Measurements from ENCODE around the gene ELFN1. TPM values are rescaled to one million over a fixed set of nuclear protein-coding genes. Genes with fewer than 3 reads are reported as not detected.

ELFN1 gene
- total and polyA plus RNA-seq, 4 donors: 0.43 to 3.5 (median 3.4) TPM

Other genes starting within 250 kb of the ELFN1 start
- gene MICALL2, start 210.8 kb upstream of the ELFN1 start, total RNA-seq: 10 to 100 TPM; 10.0 to 16.3 TPM
- 1 to 10 TPM; 2.9 to 5.2 TPM for gene MICALL2, start 210.8 kb upstream of the ELFN1 start, polyA plus RNA-seq
- 10 to 100 TPM; 26.8 to 34.6 TPM for gene INTS1, start 165.9 kb upstream of the ELFN1 start, total RNA-seq
- gene INTS1, start 165.9 kb upstream of the ELFN1 start, polyA plus RNA-seq: 10 to 100 TPM; 14.6 to 37.9 TPM
- gene MAFK, start 139.6 kb upstream of the ELFN1 start, total RNA-seq: 1 to 10 TPM; 4.4 to 8.3 TPM
- gene MAFK, start 139.6 kb upstream of the ELFN1 start, polyA plus RNA-seq: 1 to 10 TPM; 1.3 to 9.3 TPM
- 10 to 100 TPM in 1 of 2 donors, 1 to 10 TPM in 1; 1.6 to 11.7 TPM for gene TMEM184A, start 114.1 kb upstream of the ELFN1 start, total RNA-seq
- gene TMEM184A, start 114.1 kb upstream of the ELFN1 start, polyA plus RNA-seq: 10 to 100 TPM; 11.1 to 12.6 TPM
- 10 to 100 TPM; 10.1 to 10.3 TPM for gene PSMG3, start 100.2 kb upstream of the ELFN1 start, total RNA-seq
- gene PSMG3, start 100.2 kb upstream of the ELFN1 start, polyA plus RNA-seq: 10 to 100 TPM; 21.2 to 22.4 TPM